ENCODE data around the gene PPP1R12B. TPM values are rescaled to one million over a fixed set of nuclear protein-coding genes. Genes with fewer than 3 reads are reported as not detected.
A peak's percentile ranks its signal among the peaks of the same experiment; 100 is the strongest.
"Not testable (repeated sequence)": the region's sequence is repeated elsewhere in the genome, so short reads cannot be mapped to it uniquely, and the experiment has no call there.

Gene PPP1R12B
- polyA plus RNA-seq, 1 donor (not counting 4 experiments of a cell fraction or from before 2014, with no cell fraction given) = 6.9 TPM

GRCh38 chr1:202405928-202406327 lies 57.4 kb downstream of the PPP1R12B start:
- no peaks in the 10 kb centered on the region for H3K9me3 ChIP-seq (ENCODE audit: control insufficient read depth, low read depth, low read length)
- H3K4me2 ChIP-seq (ENCODE audit: control insufficient read depth, extremely low read depth, insufficient read depth, low read depth, low read length) = no peak overlapping the region
- H3K4me3 ChIP-seq (ENCODE audit: control insufficient read depth in 2 of 3, extremely low read depth in 1 of 3, insufficient read depth in 2 of 3, low read depth in 1 of 3, low read length in 3 of 3) = no peak overlapping the region
- no peak overlapping the region for H3K27ac ChIP-seq (ENCODE audit: control insufficient read depth, insufficient read depth, low read length)
- peaks cover 2% of the 10 kb centered on the region for H3K9me1 ChIP-seq (ENCODE audit: control insufficient read depth, extremely low read depth, insufficient read depth, low read length)
- DNase-seq (ENCODE audit: low read depth, low spot score) (no peak), FAIRE-seq (no peak)
- H3K36me3 ChIP-seq (ENCODE audit: control insufficient read depth in 2 of 2, extremely low read depth in 1 of 2, insufficient read depth in 2 of 2, low read length in 2 of 2) = no peaks in the 10 kb centered on the region
- no peaks in the 10 kb centered on the region for H4K20me1 ChIP-seq (ENCODE audit: control insufficient read depth, extremely low read depth, insufficient read depth, low read length)
- peaks cover 3% of the 10 kb centered on the region for H3K4me1 ChIP-seq (ENCODE audit: control insufficient read depth, extremely low read depth, insufficient read depth, low read length)
- H3K27me3 ChIP-seq (ENCODE audit: control insufficient read depth, extremely low read depth, insufficient read depth, low read length) = no peaks in the 10 kb centered on the region
- no peak overlapping the region for H2AFZ ChIP-seq (ENCODE audit: control insufficient read depth, low read length)
- no peak overlapping the region for H3K9ac ChIP-seq (ENCODE audit: control insufficient read depth, extremely low read depth, insufficient read depth, low read length)
- TF ChIP-seq EZH2 (IDR thresholded peaks at IDR 0.05; ENCODE audit: low read length) (no peak), CTCF (optimal IDR thresholded peaks at IDR 0.05 in 1 of 3, IDR thresholded peaks at IDR 0.05 in 1 of 3, conservative IDR thresholded peaks at IDR 0.05 in 1 of 3; ENCODE audit: extremely low read depth in 1 of 3, insufficient read depth in 2 of 3, low read length in 3 of 3) (no peak)
- dilution Hi-C loops (cut with MboI; ENCODE audit: extremely low pct_ligation_motif_present, low sequenced_read_pairs) = no loop called here
- no peaks in the 10 kb centered on the region for H3K79me2 ChIP-seq (ENCODE audit: control insufficient read depth, insufficient read depth, low read length)

GRCh38 chr1:202406896-202407295 lies 58.4 kb downstream of the PPP1R12B start:
- H4K20me1 ChIP-seq (ENCODE audit: control insufficient read depth, extremely low read depth, insufficient read depth, low read length); H3K4me2 ChIP-seq (ENCODE audit: control insufficient read depth, extremely low read depth, insufficient read depth, low read depth, low read length); H2AFZ ChIP-seq (ENCODE audit: control insufficient read depth, low read length); H3K9me1 ChIP-seq (ENCODE audit: control insufficient read depth, extremely low read depth, insufficient read depth, low read length); H3K9ac ChIP-seq (ENCODE audit: control insufficient read depth, extremely low read depth, insufficient read depth, low read length); H3K79me2 ChIP-seq (ENCODE audit: control insufficient read depth, insufficient read depth, low read length); H3K36me3 ChIP-seq (ENCODE audit: control insufficient read depth in 2 of 2, extremely low read depth in 1 of 2, insufficient read depth in 2 of 2, low read length in 2 of 2); FAIRE-seq; H3K27ac ChIP-seq (ENCODE audit: control insufficient read depth, insufficient read depth, low read length); DNase-seq (ENCODE audit: low read depth, low spot score); H3K4me1 ChIP-seq (ENCODE audit: control insufficient read depth, extremely low read depth, insufficient read depth, low read length); dilution Hi-C loops (cut with MboI; ENCODE audit: extremely low pct_ligation_motif_present, low sequenced_read_pairs); H3K27me3 ChIP-seq (ENCODE audit: control insufficient read depth, extremely low read depth, insufficient read depth, low read length); H3K9me3 ChIP-seq (ENCODE audit: control insufficient read depth, low read depth, low read length); H3K4me3 ChIP-seq (ENCODE audit: control insufficient read depth in 2 of 3, extremely low read depth in 1 of 3, insufficient read depth in 2 of 3, low read depth in 1 of 3, low read length in 3 of 3): not testable (repeated sequence)

- dilution Hi-C loops (cut with MboI; ENCODE audit: extremely low pct_ligation_motif_present, low sequenced_read_pairs); FAIRE-seq; H3K27me3 ChIP-seq (ENCODE audit: control insufficient read depth, extremely low read depth, insufficient read depth, low read length); H3K4me2 ChIP-seq (ENCODE audit: control insufficient read depth, extremely low read depth, insufficient read depth, low read depth, low read length); H3K27ac ChIP-seq (ENCODE audit: control insufficient read depth, insufficient read depth, low read length); H3K4me1 ChIP-seq (ENCODE audit: control insufficient read depth, extremely low read depth, insufficient read depth, low read length); H3K9me1 ChIP-seq (ENCODE audit: control insufficient read depth, extremely low read depth, insufficient read depth, low read length); H3K9me3 ChIP-seq (ENCODE audit: control insufficient read depth, low read depth, low read length); H3K4me3 ChIP-seq (ENCODE audit: control insufficient read depth in 2 of 3, extremely low read depth in 1 of 3, insufficient read depth in 2 of 3, low read depth in 1 of 3, low read length in 3 of 3); DNase-seq (ENCODE audit: low read depth, low spot score); H2AFZ ChIP-seq (ENCODE audit: control insufficient read depth, low read length); H3K9ac ChIP-seq (ENCODE audit: control insufficient read depth, extremely low read depth, insufficient read depth, low read length); H3K79me2 ChIP-seq (ENCODE audit: control insufficient read depth, insufficient read depth, low read length); H3K36me3 ChIP-seq (ENCODE audit: control insufficient read depth in 2 of 2, extremely low read depth in 1 of 2, insufficient read depth in 2 of 2, low read length in 2 of 2); H4K20me1 ChIP-seq (ENCODE audit: control insufficient read depth, extremely low read depth, insufficient read depth, low read length): not testable (repeated sequence)
Measured at GRCh38 chr1:202407378-202407777, 58.9 kb downstream of the PPP1R12B start.

GRCh38 chr1:202410251-202410650 lies 61.8 kb downstream of the PPP1R12B start:
- H3K36me3 ChIP-seq (ENCODE audit: control insufficient read depth in 2 of 2, extremely low read depth in 1 of 2, insufficient read depth in 2 of 2, low read length in 2 of 2); H3K27ac ChIP-seq (ENCODE audit: control insufficient read depth, insufficient read depth, low read length); H3K4me3 ChIP-seq (ENCODE audit: control insufficient read depth in 2 of 3, extremely low read depth in 1 of 3, insufficient read depth in 2 of 3, low read depth in 1 of 3, low read length in 3 of 3); H3K4me2 ChIP-seq (ENCODE audit: control insufficient read depth, extremely low read depth, insufficient read depth, low read depth, low read length); DNase-seq (ENCODE audit: low read depth, low spot score); H3K4me1 ChIP-seq (ENCODE audit: control insufficient read depth, extremely low read depth, insufficient read depth, low read length); H3K79me2 ChIP-seq (ENCODE audit: control insufficient read depth, insufficient read depth, low read length); H3K9me3 ChIP-seq (ENCODE audit: control insufficient read depth, low read depth, low read length); H3K27me3 ChIP-seq (ENCODE audit: control insufficient read depth, extremely low read depth, insufficient read depth, low read length); H4K20me1 ChIP-seq (ENCODE audit: control insufficient read depth, extremely low read depth, insufficient read depth, low read length); H2AFZ ChIP-seq (ENCODE audit: control insufficient read depth, low read length); H3K9ac ChIP-seq (ENCODE audit: control insufficient read depth, extremely low read depth, insufficient read depth, low read length); H3K9me1 ChIP-seq (ENCODE audit: control insufficient read depth, extremely low read depth, insufficient read depth, low read length); dilution Hi-C loops (cut with MboI; ENCODE audit: extremely low pct_ligation_motif_present, low sequenced_read_pairs): not testable (repeated sequence)
- peak; percentile 36 for FAIRE-seq

Measured in keratinocyte (primary cell).